ENCODE measurements around the gene INPP5D. TPM values are rescaled to one million over a fixed set of nuclear protein-coding genes. Genes with fewer than 3 reads are reported as not detected.
"Not testable (repeated sequence)": the region's sequence is repeated elsewhere in the genome, so short reads cannot be mapped to it uniquely, and the experiment has no call there.

The INPP5D gene
- polyA plus RNA-seq (2014; cell fraction: cytosol; rRNA removed): not detected in 2 replicates
- polyA plus RNA-seq (2014; cell fraction: nucleus; rRNA removed): not detected in 2 replicates

DNA sequence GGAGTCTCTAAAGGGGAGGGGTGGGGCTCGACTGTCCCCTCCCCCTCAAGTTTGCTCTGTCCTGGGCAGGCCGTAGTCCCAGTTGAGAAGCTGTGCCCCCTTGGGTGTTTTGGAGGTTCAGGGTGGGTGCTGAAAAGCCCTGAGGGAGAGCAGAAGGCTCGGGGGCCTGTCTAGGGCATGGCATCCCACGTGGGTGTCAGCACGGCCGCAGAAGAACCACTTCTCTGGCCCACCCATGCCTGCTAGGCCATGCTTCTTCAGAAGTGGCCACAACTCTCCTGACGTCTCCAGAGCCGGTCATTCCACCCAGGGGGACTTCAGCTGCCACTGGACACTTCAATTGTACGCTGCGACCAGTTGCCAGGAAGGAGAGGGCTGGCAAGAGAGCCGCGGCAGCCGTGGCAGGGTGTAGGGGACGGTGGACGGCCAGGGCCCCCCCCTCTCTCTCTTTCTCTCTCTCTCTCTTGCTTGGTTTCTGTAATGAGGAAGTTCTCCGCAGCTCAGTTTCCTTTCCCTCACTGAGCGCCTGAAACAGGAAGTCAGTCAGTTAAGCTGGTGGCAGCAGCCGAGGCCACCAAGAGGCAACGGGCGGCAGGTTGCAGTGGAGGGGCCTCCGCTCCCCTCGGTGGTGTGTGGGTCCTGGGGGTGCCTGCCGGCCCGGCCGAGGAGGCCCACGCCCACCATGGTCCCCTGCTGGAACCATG lies at the start of gene INPP5D:
Gene INPP5D, plus strand, starts transcription at position 546 of the 704 bp plus-strand sequence. Its CDS starts 137 bp downstream, at position 683.
- DNase-seq (ENCODE audit: low spot score): no peak

DNA sequence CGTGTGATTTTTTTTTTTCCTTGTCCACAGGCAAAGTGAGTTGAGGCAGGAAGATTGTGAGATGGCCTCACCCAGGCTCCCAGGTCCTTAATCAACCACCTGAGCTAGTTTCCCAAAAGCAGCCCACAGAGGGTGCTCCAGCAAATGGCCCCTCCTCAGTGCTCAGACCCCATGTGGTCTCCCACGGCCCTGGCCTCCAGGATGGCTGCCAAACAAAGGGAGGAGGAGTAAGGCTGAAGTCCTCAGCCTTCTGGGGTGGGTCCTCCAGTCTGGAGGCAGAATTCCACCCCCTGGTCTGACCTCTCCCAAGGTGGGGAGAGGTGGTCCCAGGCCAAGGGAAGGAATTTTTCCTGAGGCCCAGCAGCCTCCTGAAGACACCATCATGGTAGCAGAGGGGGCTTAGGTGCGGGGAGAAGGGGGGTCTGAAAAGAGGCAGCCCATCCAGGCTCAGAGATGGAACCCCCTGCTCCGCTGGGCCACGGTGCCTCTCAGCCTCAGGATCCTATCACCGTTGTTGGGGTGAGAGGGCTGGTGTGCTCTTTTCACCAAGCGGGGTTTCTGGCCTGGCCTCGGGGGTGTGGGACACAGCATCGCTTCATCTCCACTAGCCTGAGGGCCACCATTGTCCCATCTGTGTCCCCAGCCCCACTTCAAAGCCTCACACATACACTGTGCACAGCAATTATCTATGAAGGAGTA lies 49.4 kb upstream of the INPP5D start:
- DNase-seq (ENCODE audit: low spot score): no peak

DNA sequence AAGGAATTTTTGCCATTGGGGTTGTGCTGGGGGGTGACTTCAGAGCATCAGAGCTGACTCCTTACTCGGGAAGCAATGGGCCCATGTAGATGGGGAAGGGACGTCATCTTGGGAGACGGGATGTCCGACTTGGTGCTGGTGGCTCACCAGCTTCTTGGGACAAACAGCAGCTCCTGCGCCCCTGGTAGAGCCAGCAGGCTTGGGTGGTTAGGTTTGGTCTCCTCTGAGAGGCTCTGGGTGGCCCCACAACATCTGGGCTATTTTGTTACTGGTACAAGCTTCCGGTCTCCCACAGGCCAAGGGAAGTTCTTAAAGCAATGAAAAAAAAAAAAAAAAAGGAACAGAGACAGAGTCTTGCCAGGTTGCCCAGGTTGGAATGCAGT lies 48.9 kb upstream of the INPP5D start:
- no peak for DNase-seq (ENCODE audit: low spot score)

DNA sequence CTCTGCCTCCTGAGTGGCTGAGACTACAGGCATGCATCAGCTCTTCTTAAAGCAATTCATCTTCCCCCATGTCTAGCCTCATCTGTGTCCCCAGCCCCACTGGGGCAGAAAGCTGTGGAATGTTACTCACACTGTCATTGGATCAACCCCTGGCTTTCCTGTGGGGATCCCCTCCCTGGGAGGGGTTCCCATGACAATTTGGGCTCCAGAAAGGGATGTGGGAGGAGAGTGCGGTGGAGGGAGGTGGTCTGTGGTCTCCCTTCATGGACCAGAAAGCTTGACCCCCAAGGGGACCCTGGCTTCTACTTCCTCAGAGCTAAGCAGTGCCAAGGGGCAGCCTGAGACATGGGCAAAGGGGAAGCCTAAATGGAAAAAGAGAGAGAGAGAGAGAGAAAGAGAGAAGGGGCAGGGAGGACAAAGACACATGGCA lies 48.4 kb upstream of the INPP5D start:
- no peak for DNase-seq (ENCODE audit: low spot score)

DNA sequence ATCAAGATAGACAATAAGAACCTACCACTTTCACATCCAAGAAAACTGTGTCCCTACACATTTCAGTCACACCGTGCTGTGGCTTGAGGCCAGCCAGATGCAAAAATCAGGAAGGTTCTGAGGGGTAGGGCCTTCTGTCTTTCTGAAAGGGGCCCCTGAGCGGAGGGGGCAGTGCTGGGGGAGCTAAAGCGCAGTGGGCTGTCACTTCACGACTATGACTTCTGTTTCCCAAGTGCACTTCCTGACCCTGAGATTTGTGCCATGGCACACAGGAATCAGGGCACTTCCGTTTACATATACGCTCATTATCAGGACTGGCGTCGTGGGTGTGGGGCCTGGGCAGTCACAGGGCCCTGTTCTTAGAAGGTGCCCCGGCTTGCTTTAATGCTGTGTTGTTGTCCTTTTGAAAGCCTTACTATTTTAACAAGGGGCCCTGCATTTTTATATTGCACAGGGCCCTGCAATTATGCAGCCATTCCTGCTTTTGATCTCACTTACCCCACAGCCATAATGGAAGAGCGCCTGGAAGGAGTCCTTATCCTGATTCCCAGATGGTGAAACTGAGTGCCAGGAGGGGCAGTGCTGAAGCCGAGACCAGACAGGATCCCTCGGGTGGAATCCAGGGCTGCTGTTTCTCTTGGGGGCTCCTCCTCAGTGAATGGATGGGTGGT lies 47.7 kb upstream of the INPP5D start:
- no peak for DNase-seq (ENCODE audit: low spot score)

DNA sequence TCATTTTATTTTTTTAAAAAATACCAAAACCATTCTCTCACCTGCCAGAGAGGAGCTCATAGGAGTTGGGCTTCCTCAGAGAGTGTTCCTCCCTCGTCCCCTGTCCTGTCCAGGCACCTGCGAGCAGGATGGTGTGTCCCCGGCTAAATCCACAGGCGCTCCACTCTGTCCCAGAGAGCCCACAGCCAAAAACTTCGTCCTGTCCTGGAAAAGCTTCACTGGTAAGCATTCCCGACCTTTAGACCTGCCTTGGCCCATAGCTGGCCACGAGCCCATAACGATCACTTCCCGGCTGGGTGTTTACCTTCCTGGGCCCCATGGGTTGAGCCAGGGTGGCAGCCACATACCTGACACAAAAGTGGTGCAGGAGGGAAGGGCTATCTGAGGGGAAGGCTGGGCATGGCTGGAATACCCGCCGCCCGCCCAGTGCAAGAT lies 47.1 kb upstream of the INPP5D start, which contains the start of gene NGEF:
Gene NGEF, minus strand, starts transcription at position 230 of the 435 bp plus-strand sequence. CDS start 38,366 bp downstream, outside the sequence.
- DNase-seq (ENCODE audit: low spot score): no peak

DNA sequence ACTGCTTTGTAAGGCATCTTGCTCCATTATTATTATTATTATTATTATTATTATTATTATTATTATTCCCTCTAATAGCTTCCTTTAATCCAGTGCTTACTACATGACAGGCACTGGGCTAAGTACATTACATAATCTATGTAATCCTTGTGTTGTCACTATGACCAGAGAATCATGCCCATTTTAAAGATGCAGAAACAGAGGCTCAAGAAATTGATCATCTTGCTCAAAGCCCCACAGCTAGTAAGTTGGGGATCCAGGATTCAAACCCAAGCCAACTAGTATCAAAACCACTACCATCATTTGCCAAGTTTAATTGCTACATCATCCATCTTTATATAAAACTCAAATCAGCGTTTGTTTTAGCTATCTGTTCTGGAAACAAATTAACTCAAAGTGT lies 46.5 kb upstream of the INPP5D start:
- DNase-seq (ENCODE audit: low spot score): no peak

DNA sequence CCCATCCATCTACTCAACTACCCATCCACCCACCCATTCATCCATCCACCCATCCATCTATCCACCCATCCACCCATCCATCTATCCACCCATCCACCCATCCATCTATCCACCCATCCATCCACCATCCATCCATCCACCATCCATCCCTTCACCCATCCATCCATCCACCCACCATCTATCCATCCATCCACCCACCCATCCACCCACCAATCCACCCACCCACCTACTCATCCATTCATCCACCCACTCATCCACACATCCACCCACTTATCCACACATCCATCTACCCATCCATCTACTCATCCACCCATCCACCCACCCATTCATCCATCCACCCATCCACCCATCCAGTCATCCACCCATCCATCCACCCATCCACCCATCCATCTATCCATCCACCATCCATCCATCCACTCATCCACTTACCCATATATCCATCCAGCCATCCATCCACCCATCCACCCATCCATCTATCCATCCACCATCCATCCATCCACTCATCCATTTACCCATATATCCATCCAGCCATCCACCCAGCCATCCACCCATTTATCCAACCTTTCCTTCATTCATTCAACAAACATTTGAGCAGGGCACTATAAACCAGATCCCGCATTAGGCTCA lies 45.0 kb upstream of the INPP5D start:
- no peak for DNase-seq (ENCODE audit: low spot score)

DNA sequence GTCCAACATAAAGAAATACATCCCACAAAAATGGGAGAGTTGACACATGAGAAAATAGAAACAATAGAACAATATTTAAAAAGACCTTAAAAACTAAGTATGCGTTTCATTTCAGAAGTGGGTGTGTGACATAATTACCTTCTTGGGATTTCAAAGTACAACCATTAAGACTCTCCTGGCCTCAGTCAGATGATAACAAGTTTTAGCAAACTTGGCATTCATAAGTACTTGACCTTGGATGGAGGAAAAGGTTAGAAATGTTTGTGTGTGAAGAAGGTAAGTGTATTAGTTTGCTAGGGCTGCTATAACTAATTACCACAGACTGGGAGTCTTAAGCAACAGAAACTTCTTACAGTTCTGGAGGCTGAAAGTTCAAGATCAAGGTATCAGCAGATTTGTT lies 42.2 kb upstream of the INPP5D start:
- DNase-seq (ENCODE audit: low spot score): no peak

DNA sequence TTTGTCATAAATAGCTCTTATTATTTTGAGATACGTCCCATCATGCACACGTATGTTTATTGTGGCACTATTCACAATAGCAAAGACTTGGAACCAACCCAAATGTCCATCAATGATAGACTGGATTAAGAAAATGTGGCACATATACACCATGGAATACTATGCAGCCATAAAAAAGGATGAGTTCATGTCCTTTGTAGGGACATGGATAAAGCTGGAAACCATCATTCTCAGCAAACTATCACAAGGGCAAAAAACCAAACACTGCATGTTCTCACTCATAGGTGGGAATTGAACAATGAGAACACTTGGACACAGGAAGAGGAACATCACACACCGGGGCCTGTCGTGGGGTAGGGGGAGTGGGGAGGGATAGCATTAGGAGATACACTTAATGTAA lies 40.5 kb upstream of the INPP5D start:
- not testable (repeated sequence) for DNase-seq (ENCODE audit: low spot score)

DNA sequence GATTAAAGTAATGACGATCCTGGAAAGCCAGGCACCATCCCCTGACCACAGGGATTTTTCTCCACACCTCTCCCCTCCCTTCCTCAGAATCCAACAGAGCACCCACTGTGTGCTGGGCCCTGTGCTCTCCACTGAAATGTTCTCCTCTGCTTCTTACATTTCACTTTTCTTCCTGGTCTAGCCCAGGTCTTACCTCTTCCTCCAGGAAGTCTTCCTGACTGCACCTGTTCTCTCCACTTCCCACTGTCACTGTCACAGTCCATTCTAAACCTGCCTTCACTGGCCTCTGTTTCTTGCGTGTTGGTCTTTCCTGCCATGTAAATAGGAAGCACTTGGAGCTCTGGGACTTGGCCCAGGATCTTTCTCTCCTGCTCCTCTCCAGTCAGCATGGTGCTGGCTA lies 39.7 kb upstream of the INPP5D start:
- DNase-seq (ENCODE audit: low spot score): no peak

DNA sequence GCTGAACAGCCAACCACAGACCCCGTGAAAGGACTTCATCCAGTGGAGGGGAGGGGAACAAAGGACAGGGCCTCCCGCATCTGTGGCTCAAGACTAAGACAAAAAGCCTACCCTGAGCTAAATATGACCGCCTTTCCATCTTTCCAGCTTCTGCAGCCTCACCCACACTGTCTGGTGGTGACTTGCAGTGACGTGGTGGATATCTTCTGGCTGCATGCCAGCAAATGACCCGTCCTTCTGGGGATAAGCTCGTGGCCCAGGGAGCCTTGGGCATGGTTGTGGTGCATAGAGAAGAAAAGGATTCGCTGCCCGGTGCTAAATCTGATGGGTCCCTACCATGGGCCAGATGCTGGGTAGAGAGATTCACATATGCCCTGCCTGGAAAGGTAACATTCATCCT lies 38.4 kb upstream of the INPP5D start:
- DNase-seq (ENCODE audit: low spot score): no peak

DNA sequence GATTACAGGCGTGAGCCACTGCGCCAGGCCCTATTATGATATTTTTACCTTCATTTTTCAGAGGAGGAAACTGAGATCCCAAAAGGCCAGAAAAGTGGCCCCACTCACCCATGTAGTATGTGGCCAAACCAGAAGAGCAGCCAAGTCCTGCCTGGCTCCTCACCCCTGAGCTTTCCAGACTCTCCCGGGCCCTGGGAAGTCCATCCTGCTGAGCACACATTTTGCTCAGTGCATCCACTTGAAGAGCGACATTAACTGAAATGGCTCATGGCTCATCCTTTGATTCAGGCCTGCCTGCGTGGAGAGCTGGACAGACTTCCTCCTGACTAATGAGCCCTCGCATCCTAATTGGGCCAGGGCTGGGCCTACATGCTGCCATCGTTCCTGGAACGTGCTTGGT lies 37.6 kb upstream of the INPP5D start:
- no peak for DNase-seq (ENCODE audit: low spot score)

DNA sequence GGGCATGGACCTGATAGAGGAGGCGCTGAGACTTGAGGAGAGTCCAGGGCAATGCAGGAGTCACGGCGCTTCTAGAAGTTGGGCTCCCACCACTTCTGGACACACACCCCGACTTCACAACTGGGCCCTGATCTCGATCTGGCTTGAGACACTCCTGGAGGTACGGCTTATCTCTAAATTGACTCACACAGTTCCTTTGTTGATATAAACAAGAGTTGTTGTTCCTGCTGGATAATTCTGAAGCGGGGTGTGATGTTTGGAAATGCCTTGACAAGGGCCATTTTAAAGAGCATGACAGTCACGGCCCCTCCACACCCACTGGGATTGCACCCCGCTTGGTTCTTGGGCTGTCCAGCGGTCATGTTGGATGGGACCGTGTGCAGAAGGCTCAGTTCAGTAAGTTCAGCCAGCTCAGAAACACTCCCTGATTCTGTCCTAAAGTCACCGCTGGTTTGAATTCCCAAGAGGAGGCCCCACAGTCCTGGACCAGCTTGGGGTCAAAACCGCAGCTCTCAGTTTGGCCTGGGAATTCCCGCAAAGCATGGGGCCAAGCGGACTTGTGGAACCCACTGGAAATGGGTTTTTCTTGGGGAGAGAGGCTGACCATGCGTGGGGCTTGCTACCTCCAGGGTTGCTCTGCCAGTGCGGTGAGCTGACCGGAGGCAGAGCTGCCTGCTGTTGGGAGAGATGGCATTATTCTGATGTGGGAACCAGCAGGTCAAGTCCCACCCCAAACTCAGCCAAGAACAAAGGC lies 37.0 kb upstream of the INPP5D start:
- no peak for DNase-seq (ENCODE audit: low spot score)

DNA sequence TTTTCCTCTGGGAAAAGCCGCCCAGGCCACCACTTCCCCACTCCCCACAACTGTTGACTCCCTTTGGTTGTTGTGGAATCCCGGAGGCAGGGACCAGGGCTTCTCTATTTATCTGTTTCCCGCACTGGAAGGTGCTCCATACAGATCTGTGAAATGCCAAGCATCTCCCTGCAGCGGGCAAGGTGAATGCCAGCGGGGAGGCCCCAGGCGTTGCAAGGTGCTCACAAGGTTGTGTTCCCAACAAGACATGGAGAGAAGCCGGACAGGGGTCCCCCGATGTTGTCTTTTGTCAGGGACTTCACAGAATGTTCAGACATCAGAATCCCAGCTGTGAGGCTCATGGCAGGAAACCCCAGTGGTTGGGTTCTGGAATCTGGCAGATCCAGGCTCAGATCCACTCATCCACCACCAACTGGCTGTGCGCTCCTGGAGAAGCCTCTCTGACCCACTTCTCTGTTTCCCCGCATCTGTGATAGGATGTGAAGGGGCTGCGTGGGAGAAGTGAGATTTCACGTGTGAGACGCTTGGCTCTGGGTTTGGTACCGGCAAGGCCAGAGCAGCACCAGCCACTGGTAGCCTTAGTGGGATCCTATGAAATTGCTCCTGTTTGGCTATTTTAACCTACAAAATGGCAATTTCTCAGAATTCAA lies 36.3 kb upstream of the INPP5D start:
- DNase-seq (ENCODE audit: low spot score): no peak

DNA sequence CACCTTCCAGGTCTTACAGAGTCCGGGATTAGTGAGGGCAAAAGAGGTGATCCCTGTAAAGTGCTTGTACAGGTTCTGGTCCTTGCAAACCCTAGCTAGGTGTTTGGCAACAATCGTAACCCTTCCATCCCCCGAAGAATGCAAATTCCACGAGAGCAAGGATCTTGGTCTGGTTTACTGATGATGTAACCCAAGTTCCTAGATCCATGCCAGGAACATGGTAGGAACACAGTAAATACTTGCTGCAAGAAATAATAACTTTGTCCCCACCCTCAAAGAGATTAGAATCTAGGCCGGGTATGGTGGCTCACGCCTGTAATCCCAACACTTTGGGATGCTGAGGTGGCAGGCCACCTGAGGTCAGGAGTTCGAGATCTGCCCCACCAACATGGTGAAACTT lies 34.4 kb upstream of the INPP5D start:
- DNase-seq (ENCODE audit: low spot score): no peak

DNA sequence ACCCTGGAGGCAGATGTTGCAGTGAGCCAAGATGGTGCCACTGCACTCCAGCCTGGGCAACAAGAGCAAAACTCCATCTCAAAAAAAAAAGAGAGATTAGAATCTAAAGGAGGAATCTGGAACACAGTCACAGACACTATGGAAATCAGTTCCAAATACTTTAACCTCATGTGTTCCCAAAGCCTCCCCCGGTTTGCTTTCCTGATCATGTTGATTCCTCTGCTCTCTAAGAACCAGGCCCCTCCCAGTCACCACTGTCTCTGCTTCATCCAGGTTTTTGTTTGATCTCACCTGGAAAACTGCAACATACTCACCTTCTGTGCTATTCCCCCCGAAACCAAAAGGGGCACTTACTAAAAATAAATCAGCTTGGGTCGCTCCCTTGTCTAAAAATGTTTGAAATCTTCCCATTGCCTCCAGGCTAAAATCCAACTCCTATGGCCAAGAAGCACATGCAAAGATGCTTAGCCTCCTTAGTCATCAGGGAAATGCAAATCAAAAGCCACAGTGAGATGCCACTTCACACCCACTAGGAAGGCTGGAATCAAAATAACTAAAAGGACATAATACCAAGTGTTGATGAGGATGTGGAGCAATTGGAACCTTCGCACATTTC lies 33.8 kb upstream of the INPP5D start:
- DNase-seq (ENCODE audit: low spot score): no peak

DNA sequence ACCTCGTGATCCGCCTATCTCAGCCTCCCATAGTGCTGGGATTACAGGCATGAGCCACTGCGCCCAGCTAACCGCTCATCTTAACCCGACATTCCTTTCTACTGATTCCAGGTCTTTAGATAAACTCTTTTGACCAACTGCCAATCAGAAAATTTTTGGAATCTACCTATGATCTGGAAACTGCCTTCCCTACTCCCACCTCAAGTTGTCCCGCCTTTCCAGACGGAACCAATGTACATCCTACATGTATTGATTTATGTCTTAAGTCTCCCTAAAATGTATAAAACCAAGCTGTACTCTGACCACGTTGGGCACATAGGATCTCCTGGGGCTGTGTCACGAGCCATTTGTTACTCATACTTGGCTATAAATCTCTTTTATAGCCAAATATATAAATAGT lies 30.8 kb upstream of the INPP5D start:
- DNase-seq (ENCODE audit: low spot score): no peak

DNA sequence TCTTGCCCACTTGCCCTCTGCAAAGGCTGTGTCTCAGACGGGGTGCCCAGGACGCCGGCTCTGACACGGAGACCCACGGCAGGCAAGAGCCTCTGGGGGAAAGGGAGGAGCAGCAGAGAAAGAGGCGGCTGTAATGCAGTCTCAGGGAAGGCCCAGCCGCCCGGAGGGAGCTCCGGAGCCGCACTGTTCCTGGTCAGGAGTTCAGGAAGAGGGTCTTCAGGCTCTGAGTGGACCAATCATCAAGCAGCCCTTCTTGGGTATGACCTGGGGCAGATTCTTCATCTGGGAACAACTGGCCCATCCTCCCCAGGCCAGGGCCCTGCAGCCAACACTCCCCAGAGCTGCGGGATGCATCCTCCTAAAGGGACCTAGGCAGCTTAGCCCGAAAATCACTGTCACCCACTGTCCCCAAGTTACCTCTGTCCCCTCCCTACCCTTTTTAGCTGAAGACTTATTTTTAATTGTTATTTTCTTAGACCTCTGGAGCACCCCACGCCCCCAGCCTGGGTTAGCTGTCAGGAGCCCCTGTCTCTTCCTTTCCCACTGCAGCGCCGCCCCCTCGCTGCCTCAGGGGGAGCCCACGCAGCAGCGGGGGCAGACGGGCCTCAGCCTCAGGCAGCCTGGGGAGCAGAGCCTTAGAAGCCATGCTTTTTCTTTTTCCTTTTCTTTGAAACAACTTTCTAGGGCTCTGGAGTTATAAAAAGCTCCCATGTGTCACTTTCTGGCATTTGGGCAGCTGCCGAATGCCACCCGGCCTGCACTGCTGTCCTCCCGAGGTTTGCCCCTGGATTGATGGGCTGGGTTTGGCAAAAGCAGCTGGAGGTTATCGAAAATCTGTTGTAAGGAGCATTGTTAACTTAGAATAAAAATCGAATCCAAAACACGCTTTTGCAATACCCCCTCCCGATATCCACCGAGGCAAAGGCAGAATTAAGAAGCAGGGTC lies 28.3 kb upstream of the INPP5D start:
- no peak for DNase-seq (ENCODE audit: low spot score)

Measured in SK-N-DZ (cell line).